Measurements from ENCODE around the gene NT5C2.

DNA sequence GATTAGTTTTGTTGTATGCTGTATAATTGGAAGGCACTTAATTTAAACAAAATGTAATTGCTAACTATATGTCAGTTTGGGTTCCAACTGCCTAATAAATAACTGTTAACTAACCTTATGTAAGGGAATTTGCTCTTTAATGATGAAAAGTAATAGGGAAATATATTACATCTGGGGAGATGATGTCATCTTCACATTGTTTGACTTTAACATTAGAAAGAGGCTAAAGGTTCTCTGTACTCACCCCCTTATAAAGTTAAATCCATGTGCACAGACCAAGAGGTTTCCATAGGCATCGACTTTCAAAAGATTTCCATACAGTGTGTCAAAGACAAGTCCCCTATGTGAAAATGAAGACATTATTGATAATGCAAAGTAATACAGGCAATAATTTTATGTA lies 87.6 kb downstream of the NT5C2 start:
- TF ChIP-seq MAFK (IDR thresholded peaks at IDR 0.05; ENCODE audit: low read depth, low read length) (no peak), BRCA1 (IDR thresholded peaks at IDR 0.05; ENCODE audit: low read depth, low read length) (no peak), RBBP5 (IDR thresholded peaks at IDR 0.05; ENCODE audit: borderline replicate concordance, low read depth, low read length) (no peak), SIX5 (IDR thresholded peaks at IDR 0.05; ENCODE audit: low read depth, low read length) (no peak), CREB1 (IDR thresholded peaks at IDR 0.05) (no peak), TBP (IDR thresholded peaks at IDR 0.05; ENCODE audit: low read depth, low read length) (no peak), POLR2A (IDR thresholded peaks at IDR 0.05; ENCODE audit: control extremely low read depth in 1 of 2, low read depth in 2 of 2, low read length in 2 of 2) (no peak), KDM1A (IDR thresholded peaks at IDR 0.05; ENCODE audit: borderline replicate concordance, low read length) (no peak), EZH2 (IDR thresholded peaks at IDR 0.05; ENCODE audit: low read depth, low read length, severe bottlenecking) (no peak), POLR2AphosphoS5 (IDR thresholded peaks at IDR 0.05; ENCODE audit: low read depth, low read length) (no peak)
- TF ChIP-seq, protein P1, sequence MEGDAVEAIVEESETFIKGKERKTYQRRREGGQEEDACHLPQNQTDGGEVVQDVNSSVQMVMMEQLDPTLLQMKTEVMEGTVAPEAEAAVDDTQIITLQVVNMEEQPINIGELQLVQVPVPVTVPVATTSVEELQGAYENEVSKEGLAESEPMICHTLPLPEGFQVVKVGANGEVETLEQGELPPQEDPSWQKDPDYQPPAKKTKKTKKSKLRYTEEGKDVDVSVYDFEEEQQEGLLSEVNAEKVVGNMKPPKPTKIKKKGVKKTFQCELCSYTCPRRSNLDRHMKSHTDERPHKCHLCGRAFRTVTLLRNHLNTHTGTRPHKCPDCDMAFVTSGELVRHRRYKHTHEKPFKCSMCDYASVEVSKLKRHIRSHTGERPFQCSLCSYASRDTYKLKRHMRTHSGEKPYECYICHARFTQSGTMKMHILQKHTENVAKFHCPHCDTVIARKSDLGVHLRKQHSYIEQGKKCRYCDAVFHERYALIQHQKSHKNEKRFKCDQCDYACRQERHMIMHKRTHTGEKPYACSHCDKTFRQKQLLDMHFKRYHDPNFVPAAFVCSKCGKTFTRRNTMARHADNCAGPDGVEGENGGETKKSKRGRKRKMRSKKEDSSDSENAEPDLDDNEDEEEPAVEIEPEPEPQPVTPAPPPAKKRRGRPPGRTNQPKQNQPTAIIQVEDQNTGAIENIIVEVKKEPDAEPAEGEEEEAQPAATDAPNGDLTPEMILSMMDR (IDR thresholded peaks at IDR 0.05; ENCODE audit: control extremely low read depth in 1 of 3, insufficient read depth in 1 of 3, low read depth in 1 of 3, low read length in 3 of 3), result no peak
